Naive thymus-derived CD4-positive, alpha-beta T cell (primary cell): ENCODE results near the gene CACNA1G. TPM values are rescaled to one million over a fixed set of nuclear protein-coding genes. Genes with fewer than 3 reads are reported as not detected.

Experiments used
- ATAC-seq: fragments of 150-1000 bp; cut with Tn5 transposase; 2 replicates; pipeline ENCODE4 v1.10.0; 2021; ENCODE audit warnings: mild to moderate bottlenecking, moderate library complexity
- CTCF ChIA-PET: fragments of 350-600 bp; sonication (Branson Sonifier 250); formaldehyde crosslinking; loops from one replicate; lab custom pipeline; 2021; ENCODE audit warnings: antibody characterized with exemption; lab: Charles Lee
- POLR2A ChIA-PET: fragments of 350-600 bp; sonication (Branson Sonifier 250); formaldehyde crosslinking; loops from one replicate; lab custom pipeline; 2021; ENCODE audit warnings: antibody characterized with exemption, inconsistent platforms; lab: Charles Lee
- DNase-seq, 9 donors: peaks; one replicate each; pipeline versions ENCODE4 v3.0.0 to v3.0.0-alpha.2; 2020 to 2022; ENCODE audit warnings: mixed read lengths in 1 of 9
- H3K27ac ChIP-seq: one replicate; pipeline ENCODE4 v1.7.0; 2013; ENCODE audit warnings: mild to moderate bottlenecking, low read depth, low read length, moderate library complexity
- H3K27me3 ChIP-seq, 2 donors: one replicate each; pipeline ENCODE4 v1.7.0; 2013; ENCODE audit warnings: low read length in 2 of 2, mild to moderate bottlenecking in 2 of 2, moderate library complexity in 2 of 2; ENCODE audit not compliant: control insufficient read depth in 2 of 2, insufficient read depth in 2 of 2
- H3K36me3 ChIP-seq, 3 experiments: 1 replicate in 2 of 3; 2 replicates in 1 of 3; pipeline ENCODE4 v1.7.0; 2013; ENCODE audit warnings: low read length in 3 of 3, mild to moderate bottlenecking in 3 of 3, moderate library complexity in 1 of 3; ENCODE audit not compliant: insufficient read depth in 3 of 3, control insufficient read depth in 2 of 3
- H3K4me1 ChIP-seq, 2 donors: one replicate each; pipeline ENCODE4 v1.7.0; 2013; ENCODE audit warnings: low read length in 2 of 2, mild to moderate bottlenecking in 2 of 2, moderate library complexity in 1 of 2; ENCODE audit not compliant: control insufficient read depth in 2 of 2, insufficient read depth in 2 of 2
- H3K4me3 ChIP-seq: 2 replicates; pipeline ENCODE4 v1.7.0; 2013; ENCODE audit warnings: mild to moderate bottlenecking, low read length
- H3K9me3 ChIP-seq, 3 experiments: 1 replicate in 2 of 3; 2 replicates in 1 of 3; pipeline ENCODE4 v1.7.0; 2013; ENCODE audit warnings: low read length in 3 of 3; ENCODE audit not compliant: control insufficient read depth in 2 of 3
- H3K27ac Mint-ChIP-seq, 9 donors: one replicate each; pipeline ENCODE4 v1.8.0; 2020 to 2022; ENCODE audit warnings: mixed read lengths in 9 of 9, mild to moderate bottlenecking in 8 of 9, moderate library complexity in 5 of 9, inconsistent platforms in 2 of 9
- H3K27me3 Mint-ChIP-seq, 5 donors: one replicate each; pipeline ENCODE4 v1.8.0; 2021 to 2022; ENCODE audit warnings: mixed read lengths in 5 of 5, mild to moderate bottlenecking in 1 of 5
- H3K36me3 Mint-ChIP-seq, 5 donors: one replicate each; pipeline ENCODE4 v1.8.0; 2020 to 2022; ENCODE audit warnings: mixed read lengths in 5 of 5, mild to moderate bottlenecking in 3 of 5, inconsistent platforms in 1 of 5
- H3K4me1 Mint-ChIP-seq, 7 donors: one replicate each; pipeline ENCODE4 v1.8.0; 2020 to 2022; ENCODE audit warnings: mixed read lengths in 7 of 7, mild to moderate bottlenecking in 3 of 7, inconsistent platforms in 1 of 7
- H3K4me3 Mint-ChIP-seq, 10 donors: one replicate each; pipeline ENCODE4 v1.8.0; 2020 to 2022; ENCODE audit warnings: mild to moderate bottlenecking in 10 of 10, mixed read lengths in 10 of 10, moderate library complexity in 6 of 10, inconsistent platforms in 2 of 10
- H3K9me3 Mint-ChIP-seq, 11 donors: one replicate each; pipeline ENCODE4 v1.8.0; 2020 to 2022; ENCODE audit warnings: mixed read lengths in 11 of 11, mild to moderate bottlenecking in 4 of 11, inconsistent platforms in 1 of 11, moderate library complexity in 1 of 11
- intact Hi-C, 2 donors: fragments of 100-400 bp; cut with micrococcal nuclease; formaldehyde crosslinking; loops; one replicate each; pipeline ENCODE4 v1.15.1; 2023
- polyA plus RNA-seq, 2 donors: library from polyadenylated mRNA; unstranded; fragments of 300-500 nt; fragmentation: Illumina TruSeq; gene quantifications; one replicate each; pipeline ENCODE4 v1.2.3, GENCODE V29; 2021
- total RNA-seq, 6 experiments: library from RNA in 5 of 6; stranded (reverse) in 5 of 6; gene quantifications; 1 replicate in 5 of 6; 2 replicates in 1 of 6; pipeline ENCODE4 v1.2.3 and lab custom pipeline; 2021 to 2026

Gene CACNA1G
- total and polyA plus RNA-seq, 7 experiments from 2014 or later, result not detected

DNA sequence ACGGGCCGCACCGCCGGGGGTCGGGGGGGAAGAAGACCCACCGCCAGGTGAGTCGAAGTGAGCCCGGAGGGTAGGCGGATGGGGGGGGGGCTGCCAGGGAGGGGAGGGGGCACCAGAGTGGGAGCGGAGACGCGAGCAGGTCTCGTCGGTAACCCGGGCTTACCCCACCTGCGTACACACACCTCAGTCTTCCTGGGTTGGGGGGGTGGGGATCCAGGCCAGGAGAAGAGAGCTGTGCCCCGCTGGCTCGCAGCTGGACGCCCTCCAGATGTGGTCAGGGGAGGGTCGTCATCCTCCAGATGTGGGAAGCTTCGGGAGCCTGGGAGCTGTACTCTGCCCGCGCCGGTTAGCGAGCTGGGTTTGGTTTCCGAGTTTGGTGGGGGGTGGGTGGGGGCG lies 1.2 kb downstream of the CACNA1G start:
- peak in 3 of 9 donors; percentile 22 to 26 (median 24) for DNase-seq
- H3K4me3 Mint-ChIP-seq, result peak overlapping the region in 7 of 10 donors; percentile 60 to 87 (median 67)
- H3K9me3 Mint-ChIP-seq, result no peaks in the 10 kb centered on the region
- H3K36me3 ChIP-seq, result no peaks in the 10 kb centered on the region
- no peaks in the 10 kb centered on the region for H3K9me3 ChIP-seq
- CTCF ChIA-PET, result interaction anchor here (0.6 kb wide), 2 partner anchors 392 to 1384 kb away, joined by 3 read pairs; no protein-coding TSS in a partner anchor
- POLR2A ChIA-PET, result no interaction called here
- no peak overlapping the region for H3K27ac ChIP-seq
- no peak overlapping the region for H3K27ac Mint-ChIP-seq
- H3K4me3 ChIP-seq, result no peak overlapping the region
- H3K4me1 ChIP-seq, result peaks cover 20 to 23% of the 10 kb centered on the region in 2 donors
- no peak for ATAC-seq
- intact Hi-C loops, result loop anchor here (5.0 kb wide), 2 partner anchors 84 to 146 kb away; partner anchors contain the start of genes ANKRD40 (in 2 of the 2) and RSAD1 (in 2 of the 2)
- H3K36me3 Mint-ChIP-seq, result no peaks in the 10 kb centered on the region
- peaks cover 15 to 41% (median 24%) of the 10 kb centered on the region in 7 donors for H3K4me1 Mint-ChIP-seq
- peaks cover 19 to 27% of the 10 kb centered on the region in 2 donors for H3K27me3 ChIP-seq
- H3K27me3 Mint-ChIP-seq, result peaks cover 51 to 79% (median 60%) of the 10 kb centered on the region in 5 donors

GRCh38 chr17:50562242-50563091 lies 2.0 kb downstream of the CACNA1G start:
- no peaks in the 10 kb centered on the region for H3K9me3 Mint-ChIP-seq
- no peaks in the 10 kb centered on the region for H3K36me3 ChIP-seq
- H3K27ac ChIP-seq, result no peak overlapping the region
- peak overlapping the region in 3 of 9 donors; percentile 18 to 46 (median 25) for H3K27ac Mint-ChIP-seq
- intact Hi-C loops, result loop anchor here (5.0 kb wide), 2 partner anchors 85 to 145 kb away; partner anchors contain the start of genes ANKRD40 (in 2 of the 2) and RSAD1 (in 2 of the 2)
- peaks cover 15 to 41% (median 24%) of the 10 kb centered on the region in 7 donors for H3K4me1 Mint-ChIP-seq
- peaks cover 20 to 23% of the 10 kb centered on the region in 2 donors for H3K4me1 ChIP-seq
- peaks cover 19 to 27% of the 10 kb centered on the region in 2 donors for H3K27me3 ChIP-seq
- ATAC-seq (no peak), DNase-seq (peak in 2 of 9 donors; percentile 22 to 27)
- H3K27me3 Mint-ChIP-seq, result peaks cover 54 to 81% (median 62%) of the 10 kb centered on the region in 5 donors
- ChIA-PET CTCF (interaction anchor here (0.6 to 1.1 kb wide), 3 partner anchors 17 to 1384 kb away, joined by 3 to 4 read pairs (median 3); no protein-coding TSS in a partner anchor), POLR2A (interaction anchor here (1.0 kb wide), 1 partner anchor 9 kb away, joined by 3 read pairs; no protein-coding TSS in a partner anchor)
- peak overlapping the region; percentile 20 to 87 (median 70) for H3K4me3 Mint-ChIP-seq
- H3K36me3 Mint-ChIP-seq, result no peaks in the 10 kb centered on the region
- no peak overlapping the region for H3K4me3 ChIP-seq
- H3K9me3 ChIP-seq, result no peaks in the 10 kb centered on the region

- CTCF ChIA-PET, result interaction anchor here (1.1 kb wide), 1 partner anchor 18 kb away, joined by 4 read pairs; no protein-coding TSS in a partner anchor
- no peak overlapping the region for H3K27ac ChIP-seq
- H3K9me3 ChIP-seq, result no peaks in the 10 kb centered on the region
- Mint-ChIP-seq H3K36me3 (no peaks in the 10 kb centered on the region), H3K4me1 (peaks cover 15 to 41% (median 24%) of the 10 kb centered on the region in 7 donors), H3K27me3 (peaks cover 57 to 80% (median 62%) of the 10 kb centered on the region in 5 donors), H3K4me3 (peak overlapping the region in 4 of 10 donors; percentile 16 to 87 (median 52)), H3K9me3 (no peaks in the 10 kb centered on the region), H3K27ac (no peak overlapping the region)
- DNase-seq, result peak in 2 of 9 donors; percentile 19 to 28
- ATAC-seq, result no peak
- peaks cover 20 to 23% of the 10 kb centered on the region in 2 donors for H3K4me1 ChIP-seq
- POLR2A ChIA-PET, result interaction anchor here (1.0 kb wide), 1 partner anchor 8 kb away, joined by 3 read pairs; no protein-coding TSS in a partner anchor
- H3K27me3 ChIP-seq, result peaks cover 16 to 27% of the 10 kb centered on the region in 2 donors
- no peak overlapping the region for H3K4me3 ChIP-seq
- H3K36me3 ChIP-seq, result no peaks in the 10 kb centered on the region
- intact Hi-C loops, result loop anchor here (5.0 kb wide), 2 partner anchors 86 to 144 kb away; partner anchors contain the start of genes ANKRD40 (in 2 of the 2) and RSAD1 (in 2 of the 2)
Measured at GRCh38 chr17:50563092-50563511, 2.6 kb downstream of the CACNA1G start.

DNA sequence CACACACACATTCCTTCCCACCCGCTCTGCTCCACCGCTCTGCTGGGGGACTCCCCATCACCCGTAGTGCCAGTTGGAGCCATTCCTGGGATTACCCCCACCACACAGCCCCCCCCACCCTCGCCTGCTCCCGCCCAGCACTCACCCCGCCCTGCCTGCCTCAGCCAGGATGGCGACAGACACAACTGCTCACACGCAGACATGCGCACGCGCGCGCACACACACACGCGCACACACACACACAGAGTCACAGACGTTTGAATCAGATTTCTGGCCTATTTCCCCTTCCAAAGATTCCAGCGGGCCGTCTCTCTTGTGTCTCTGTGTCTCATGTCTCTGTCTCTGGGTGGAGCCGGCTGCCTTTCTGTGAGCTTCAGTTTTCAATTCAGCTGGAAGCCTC lies 4.4 kb downstream of the CACNA1G start:
- POLR2A ChIA-PET, result no interaction called here
- H3K9me3 ChIP-seq, result no peaks in the 10 kb centered on the region
- peaks cover 46 to 63% (median 53%) of the 10 kb centered on the region in 5 donors for H3K27me3 Mint-ChIP-seq
- peaks cover 8 to 12% of the 10 kb centered on the region in 2 donors for H3K4me1 ChIP-seq
- DNase-seq (peak in 2 of 9 donors; percentile 24 to 27), ATAC-seq (no peak)
- peaks cover 8 to 17% of the 10 kb centered on the region in 2 donors for H3K27me3 ChIP-seq
- intact Hi-C loops, result loop anchor here (5.0 kb wide), 2 partner anchors 88 to 142 kb away; partner anchors contain the start of genes ANKRD40 (in 2 of the 2) and RSAD1 (in 2 of the 2)
- H3K4me3 Mint-ChIP-seq, result peak overlapping the region in 3 of 10 donors; percentile 12 to 44 (median 30)
- peak overlapping the region in 1 of 9 donors; percentile 42 for H3K27ac Mint-ChIP-seq
- H3K4me1 Mint-ChIP-seq, result peaks cover 9 to 24% (median 16%) of the 10 kb centered on the region in 7 donors
- CTCF ChIA-PET, result no interaction called here
- H3K9me3 Mint-ChIP-seq, result no peaks in the 10 kb centered on the region
- H3K4me3 ChIP-seq, result no peak overlapping the region
- no peaks in the 10 kb centered on the region for H3K36me3 ChIP-seq
- no peak overlapping the region for H3K27ac ChIP-seq
- no peaks in the 10 kb centered on the region for H3K36me3 Mint-ChIP-seq

- Mint-ChIP-seq H3K4me3 (peak overlapping the region in 2 of 10 donors; percentile 22 to 25), H3K4me1 (peaks cover 9 to 19% (median 13%) of the 10 kb centered on the region in 7 donors), H3K9me3 (no peaks in the 10 kb centered on the region), H3K27me3 (peaks cover 43 to 60% (median 53%) of the 10 kb centered on the region in 5 donors), H3K27ac (peak overlapping the region in 3 of 9 donors; percentile 5 to 43 (median 17)), H3K36me3 (no peaks in the 10 kb centered on the region)
- Histone ChIP-seq H3K27ac (no peak overlapping the region), H3K9me3 (no peaks in the 10 kb centered on the region), H3K4me1 (peaks cover 4 to 8% of the 10 kb centered on the region in 2 donors), H3K36me3 (no peaks in the 10 kb centered on the region), H3K27me3 (peaks cover 8 to 12% of the 10 kb centered on the region in 2 donors), H3K4me3 (no peak overlapping the region)
- peak in 3 of 9 donors; percentile 25 to 33 (median 28) for DNase-seq
- ChIA-PET CTCF (interaction anchor here (0.7 kb wide), 1 partner anchor 24 kb away, joined by 3 read pairs; no protein-coding TSS in a partner anchor), POLR2A (no interaction called here)
- intact Hi-C loops, result no loop called here
- peak; percentile 49 for ATAC-seq
Measured at GRCh38 chr17:50565402-50566350, 5.2 kb downstream of the CACNA1G start.
